DOHH2 (cell line): ENCODE results near the gene HK3.

ENCODE experiments used
- CTCF ChIP-seq: fragments of 200-600 bp; sonication (generic); IDR thresholded peaks from one replicate; pipeline ENCODE4 v1.5.1; 2014; ENCODE audit warnings: antibody characterized with exemption, mild to moderate bottlenecking, low read depth, low read length; ENCODE audit not compliant: poor library complexity, severe bottlenecking
- EZH2phosphoT487 ChIP-seq: fragments of 200-600 bp; sonication (generic); IDR thresholded peaks from 2 replicates; pipeline ENCODE4 v1.6.1; 2017; ENCODE audit warnings: borderline replicate concordance, mild to moderate bottlenecking, antibody characterized with exemption, low read length, moderate library complexity, mixed read lengths

- TF ChIP-seq CTCF (no peak), EZH2phosphoT487 (no peak)
Measured at GRCh38 chr5:176844706-176845391, 54.3 kb downstream of the HK3 start.
